Measurements from ENCODE around the gene SBK1. TPM values are rescaled to one million over a fixed set of nuclear protein-coding genes. Genes with fewer than 3 reads are reported as not detected.

SBK1 gene
- total and polyA plus RNA-seq, 2 donors, result 2.0 to 5.2 TPM

DNA sequence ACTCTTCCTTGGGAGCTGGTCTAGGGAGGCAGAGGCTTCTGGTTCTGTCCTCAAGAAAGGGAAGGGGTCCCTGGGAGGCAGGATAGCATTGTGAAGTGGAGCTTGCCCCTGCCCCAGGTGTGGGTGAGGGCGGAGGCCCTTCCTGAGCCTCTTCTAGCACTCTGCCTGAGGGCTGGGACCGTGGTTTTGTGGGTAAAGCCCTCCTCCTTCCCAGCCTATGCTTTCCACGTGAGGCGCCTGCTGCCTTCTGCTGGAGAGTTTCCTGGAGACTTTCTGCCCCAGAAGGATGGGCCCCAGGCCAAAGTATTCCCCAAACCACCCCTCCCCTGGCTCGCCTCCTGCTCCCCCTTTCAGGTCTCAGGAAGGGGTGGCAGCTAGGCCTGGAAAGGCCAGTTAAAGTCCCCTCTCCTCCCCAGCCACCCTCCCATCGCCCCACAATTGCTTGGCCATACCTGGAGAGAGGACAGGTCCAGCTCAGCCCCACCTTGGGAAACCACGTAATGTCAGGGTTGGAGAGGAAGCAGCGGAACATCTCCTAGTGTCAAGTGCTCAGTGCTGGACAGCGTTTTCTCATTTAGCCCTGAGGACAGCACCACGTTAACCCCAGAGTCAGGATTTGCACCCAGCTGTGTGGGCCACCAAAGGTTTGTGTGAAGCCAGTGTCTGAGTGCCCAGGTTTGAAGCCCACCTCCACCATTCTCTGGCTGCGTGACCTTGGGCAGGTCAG, 5.6 kb downstream of the SBK1 start:
- peak in 1 of 9 donors; percentile 63 for DNase-seq (ENCODE audit: low read depth in 6 of 9, low spot score in 9 of 9)
- WGBS, result 54% methylated on average over 11 of the region's 11 CpGs
- Histone ChIP-seq H3K4me1 (ENCODE audit: control insufficient read depth in 2 of 2, insufficient read depth in 2 of 2, low read length in 2 of 2) (peaks cover 45 to 53% of the 10 kb centered on the region in 2 donors), H3K27ac (ENCODE audit: low read depth in 1 of 2, low read length in 1 of 2) (no peak overlapping the region), H3K9me3 (ENCODE audit: control insufficient read depth in 2 of 2, insufficient read depth in 1 of 2, low read length in 1 of 2) (no peaks in the 10 kb centered on the region), H3K36me3 (ENCODE audit: control insufficient read depth in 2 of 2, insufficient read depth in 2 of 2, low read length in 1 of 2) (peaks cover 18 to 23% of the 10 kb centered on the region in 2 donors), H3K4me3 (ENCODE audit: low read length in 2 of 2) (no peak overlapping the region), H3K27me3 (ENCODE audit: control insufficient read depth in 2 of 2, insufficient read depth in 1 of 2, low read length in 1 of 2) (peaks cover 0 to 21% of the 10 kb centered on the region in 2 donors)

DNA sequence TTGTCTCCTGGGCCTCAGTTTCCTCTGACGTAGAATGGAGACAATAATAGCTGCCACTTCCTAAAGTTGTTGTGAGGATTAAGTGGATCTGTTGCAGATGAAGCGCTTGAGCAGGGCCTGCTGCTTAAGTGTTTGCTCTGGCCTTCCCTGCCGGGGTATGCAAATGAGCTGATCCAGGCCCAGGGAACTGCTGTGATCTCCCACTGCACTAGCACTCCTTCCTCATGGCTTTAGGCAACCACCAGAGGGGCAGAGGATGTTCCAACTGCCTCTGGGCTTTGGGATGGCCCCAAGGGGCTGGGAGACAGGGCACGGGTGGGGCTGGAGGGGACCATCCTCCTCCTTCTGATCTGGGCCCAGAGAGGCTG, 6.2 kb downstream of the SBK1 start:
- H3K9me3 ChIP-seq (ENCODE audit: control insufficient read depth in 2 of 2, insufficient read depth in 1 of 2, low read length in 1 of 2), result no peaks in the 10 kb centered on the region
- 93% methylated on average over 4 of the region's 4 CpGs for WGBS
- H3K27ac ChIP-seq (ENCODE audit: low read depth in 1 of 2, low read length in 1 of 2), result no peak overlapping the region
- peaks cover 45 to 50% of the 10 kb centered on the region in 2 donors for H3K4me1 ChIP-seq (ENCODE audit: control insufficient read depth in 2 of 2, insufficient read depth in 2 of 2, low read length in 2 of 2)
- no peak for DNase-seq (ENCODE audit: low read depth in 6 of 9, low spot score in 9 of 9)
- H3K27me3 ChIP-seq (ENCODE audit: control insufficient read depth in 2 of 2, insufficient read depth in 1 of 2, low read length in 1 of 2), result peaks cover 0 to 17% of the 10 kb centered on the region in 2 donors
- peaks cover 18 to 26% of the 10 kb centered on the region in 2 donors for H3K36me3 ChIP-seq (ENCODE audit: control insufficient read depth in 2 of 2, insufficient read depth in 2 of 2, low read length in 1 of 2)
- H3K4me3 ChIP-seq (ENCODE audit: low read length in 2 of 2), result no peak overlapping the region

DNA sequence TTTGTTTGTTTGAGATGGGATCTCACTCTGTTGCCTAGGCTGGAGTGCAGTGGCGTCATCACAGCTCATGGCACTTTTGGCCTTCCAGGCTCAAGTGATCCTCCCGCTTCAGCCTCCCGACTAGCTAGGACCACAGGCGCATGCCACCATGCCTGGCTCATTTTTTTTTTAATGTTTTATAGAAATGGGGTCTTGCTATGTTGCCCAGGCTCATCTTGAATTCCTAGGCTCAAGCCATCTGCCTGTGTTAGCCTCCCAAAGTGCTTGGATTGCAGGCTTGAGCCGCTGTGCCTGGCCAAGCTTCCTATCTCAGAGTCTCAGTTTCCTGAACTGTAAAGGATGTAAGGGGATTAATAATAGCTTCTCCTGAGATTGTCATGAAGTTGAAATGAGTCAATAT, 8.0 kb downstream of the SBK1 start:
- Histone ChIP-seq H3K27ac (ENCODE audit: low read depth in 1 of 2, low read length in 1 of 2) (no peak overlapping the region), H3K9me3 (ENCODE audit: control insufficient read depth in 2 of 2, insufficient read depth in 1 of 2, low read length in 1 of 2) (no peaks in the 10 kb centered on the region), H3K4me1 (ENCODE audit: control insufficient read depth in 2 of 2, insufficient read depth in 2 of 2, low read length in 2 of 2) (peaks cover 28 to 32% of the 10 kb centered on the region in 2 donors), H3K4me3 (ENCODE audit: low read length in 2 of 2) (no peak overlapping the region), H3K36me3 (ENCODE audit: control insufficient read depth in 2 of 2, insufficient read depth in 2 of 2, low read length in 1 of 2) (peaks cover 18 to 30% of the 10 kb centered on the region in 2 donors), H3K27me3 (ENCODE audit: control insufficient read depth in 2 of 2, insufficient read depth in 1 of 2, low read length in 1 of 2) (no peaks in the 10 kb centered on the region)
- WGBS, result 97% methylated on average over 5 of the region's 5 CpGs
- no peak for DNase-seq (ENCODE audit: low read depth in 6 of 9, low spot score in 9 of 9)

DNA sequence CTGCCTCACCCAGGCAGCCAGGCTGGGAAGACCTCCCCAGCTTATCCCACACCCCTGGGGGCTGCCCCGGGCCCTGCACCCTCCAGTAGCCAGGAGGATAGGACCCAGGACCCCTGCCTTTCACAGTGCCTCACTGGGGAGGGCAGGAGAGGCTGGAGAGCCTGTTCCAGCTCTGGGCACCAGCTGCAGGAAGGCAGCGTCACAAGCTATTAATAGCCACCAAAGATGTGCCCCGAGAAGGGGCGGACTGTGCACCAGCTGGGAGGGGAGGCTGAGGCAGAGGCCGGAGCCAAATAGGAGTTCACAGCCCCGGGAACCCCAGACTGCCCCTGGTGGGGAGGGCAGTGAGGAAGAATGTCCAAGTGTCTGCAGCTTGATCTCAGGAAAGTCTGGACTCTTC, 8.8 kb downstream of the SBK1 start:
- 87% methylated on average over 6 of the region's 6 CpGs for WGBS
- no peak overlapping the region for H3K27ac ChIP-seq (ENCODE audit: low read depth in 1 of 2, low read length in 1 of 2)
- H3K36me3 ChIP-seq (ENCODE audit: control insufficient read depth in 2 of 2, insufficient read depth in 2 of 2, low read length in 1 of 2), result peaks cover 18 to 30% of the 10 kb centered on the region in 2 donors
- no peak overlapping the region for H3K4me3 ChIP-seq (ENCODE audit: low read length in 2 of 2)
- no peaks in the 10 kb centered on the region for H3K9me3 ChIP-seq (ENCODE audit: control insufficient read depth in 2 of 2, insufficient read depth in 1 of 2, low read length in 1 of 2)
- no peak for DNase-seq (ENCODE audit: low read depth in 6 of 9, low spot score in 9 of 9)
- H3K4me1 ChIP-seq (ENCODE audit: control insufficient read depth in 2 of 2, insufficient read depth in 2 of 2, low read length in 2 of 2), result peaks cover 23 to 29% of the 10 kb centered on the region in 2 donors
- no peaks in the 10 kb centered on the region for H3K27me3 ChIP-seq (ENCODE audit: control insufficient read depth in 2 of 2, insufficient read depth in 1 of 2, low read length in 1 of 2)

- peaks cover 23 to 26% of the 10 kb centered on the region in 2 donors for H3K4me1 ChIP-seq (ENCODE audit: control insufficient read depth in 2 of 2, insufficient read depth in 2 of 2, low read length in 2 of 2)
- H3K4me3 ChIP-seq (ENCODE audit: low read length in 2 of 2), result no peak overlapping the region
- no peaks in the 10 kb centered on the region for H3K9me3 ChIP-seq (ENCODE audit: control insufficient read depth in 2 of 2, insufficient read depth in 1 of 2, low read length in 1 of 2)
- peaks cover 18 to 30% of the 10 kb centered on the region in 2 donors for H3K36me3 ChIP-seq (ENCODE audit: control insufficient read depth in 2 of 2, insufficient read depth in 2 of 2, low read length in 1 of 2)
- no peak overlapping the region for H3K27ac ChIP-seq (ENCODE audit: low read depth in 1 of 2, low read length in 1 of 2)
- H3K27me3 ChIP-seq (ENCODE audit: control insufficient read depth in 2 of 2, insufficient read depth in 1 of 2, low read length in 1 of 2), result no peaks in the 10 kb centered on the region
- WGBS, result over 99% methylated on average over 2 of the region's 2 CpGs
- no peak for DNase-seq (ENCODE audit: low read depth in 6 of 9, low spot score in 9 of 9)
Measured at GRCh38 chr16:28301620-28302019, 9.3 kb downstream of the SBK1 start.

DNA sequence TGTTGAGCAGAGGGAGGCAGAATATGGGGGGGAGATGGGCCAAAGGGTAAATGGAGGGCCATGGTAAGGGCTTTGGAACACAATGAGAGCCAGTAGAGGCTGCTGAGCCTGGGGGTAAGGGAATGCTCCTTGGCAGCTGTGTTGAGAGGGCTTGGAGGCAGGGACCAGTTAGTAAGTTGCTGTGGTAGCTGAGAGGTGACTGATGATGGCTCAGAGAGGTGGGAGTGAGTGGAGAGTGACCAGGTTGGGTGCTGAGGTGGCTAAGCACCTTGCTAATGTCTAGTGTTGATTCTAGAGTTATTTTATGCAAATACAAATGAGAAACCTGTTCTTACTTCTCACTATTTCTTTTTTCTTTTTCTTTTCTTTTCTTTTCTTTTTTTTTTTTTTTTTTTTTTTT, 10.8 kb downstream of the SBK1 start:
- peaks cover 10 to 13% of the 10 kb centered on the region in 2 donors for H3K4me1 ChIP-seq (ENCODE audit: control insufficient read depth in 2 of 2, insufficient read depth in 2 of 2, low read length in 2 of 2)
- H3K27ac ChIP-seq (ENCODE audit: low read depth in 1 of 2, low read length in 1 of 2), result no peak overlapping the region
- no peak overlapping the region for H3K4me3 ChIP-seq (ENCODE audit: low read length in 2 of 2)
- DNase-seq (ENCODE audit: low read depth in 6 of 9, low spot score in 9 of 9), result no peak
- peaks cover 18 to 30% of the 10 kb centered on the region in 2 donors for H3K36me3 ChIP-seq (ENCODE audit: control insufficient read depth in 2 of 2, insufficient read depth in 2 of 2, low read length in 1 of 2)
- H3K9me3 ChIP-seq (ENCODE audit: control insufficient read depth in 2 of 2, insufficient read depth in 1 of 2, low read length in 1 of 2), result no peaks in the 10 kb centered on the region
- H3K27me3 ChIP-seq (ENCODE audit: control insufficient read depth in 2 of 2, insufficient read depth in 1 of 2, low read length in 1 of 2), result no peaks in the 10 kb centered on the region

DNA sequence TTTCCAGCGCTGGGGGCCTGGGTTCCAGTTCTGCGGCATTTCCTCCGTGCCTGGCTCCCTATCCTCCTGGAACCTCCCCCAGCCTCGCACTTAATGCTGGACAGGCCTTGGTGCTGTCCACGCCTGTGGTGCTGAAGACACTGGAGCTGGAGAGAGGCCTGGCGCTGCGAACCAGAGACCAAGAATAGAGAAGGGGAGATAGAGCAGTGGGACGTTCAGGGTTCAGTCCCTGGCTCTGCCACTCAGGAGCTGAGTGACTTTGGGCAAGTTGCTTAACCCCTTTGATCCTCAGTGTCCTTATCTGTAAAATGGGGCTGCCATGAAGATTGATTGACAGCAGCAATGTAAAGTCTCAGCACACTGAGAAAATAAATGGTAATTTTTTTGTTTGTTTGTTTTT, 11.9 kb downstream of the SBK1 start:
- peaks cover 10 to 30% of the 10 kb centered on the region in 2 donors for H3K36me3 ChIP-seq (ENCODE audit: control insufficient read depth in 2 of 2, insufficient read depth in 2 of 2, low read length in 1 of 2)
- peaks cover 6 to 14% of the 10 kb centered on the region in 2 donors for H3K4me1 ChIP-seq (ENCODE audit: control insufficient read depth in 2 of 2, insufficient read depth in 2 of 2, low read length in 2 of 2)
- peak in 2 of 9 donors; percentile 35 to 46 for DNase-seq (ENCODE audit: low read depth in 6 of 9, low spot score in 9 of 9)
- no peaks in the 10 kb centered on the region for H3K27me3 ChIP-seq (ENCODE audit: control insufficient read depth in 2 of 2, insufficient read depth in 1 of 2, low read length in 1 of 2)
- no peak overlapping the region for H3K4me3 ChIP-seq (ENCODE audit: low read length in 2 of 2)
- H3K9me3 ChIP-seq (ENCODE audit: control insufficient read depth in 2 of 2, insufficient read depth in 1 of 2, low read length in 1 of 2), result no peaks in the 10 kb centered on the region
- 94% methylated on average over 8 of the region's 8 CpGs for WGBS
- no peak overlapping the region for H3K27ac ChIP-seq (ENCODE audit: low read depth in 1 of 2, low read length in 1 of 2)

GRCh38 chr16:28307936-28308335, 15.6 kb downstream of the SBK1 start:
- Histone ChIP-seq H3K36me3 (ENCODE audit: control insufficient read depth in 2 of 2, insufficient read depth in 2 of 2, low read length in 1 of 2) (peaks cover 0 to 10% of the 10 kb centered on the region in 2 donors), H3K4me1 (ENCODE audit: control insufficient read depth in 2 of 2, insufficient read depth in 2 of 2, low read length in 2 of 2) (peaks cover 30 to 49% of the 10 kb centered on the region in 2 donors), H3K4me3 (ENCODE audit: low read length in 2 of 2) (no peak overlapping the region), H3K27ac (ENCODE audit: low read depth in 1 of 2, low read length in 1 of 2) (peak overlapping the region in 1 of 2 donors; percentile 98), H3K9me3 (ENCODE audit: control insufficient read depth in 2 of 2, insufficient read depth in 1 of 2, low read length in 1 of 2) (no peaks in the 10 kb centered on the region), H3K27me3 (ENCODE audit: control insufficient read depth in 2 of 2, insufficient read depth in 1 of 2, low read length in 1 of 2) (no peaks in the 10 kb centered on the region)
- 95% methylated on average over 5 of the region's 5 CpGs for WGBS
- DNase-seq (ENCODE audit: low read depth in 6 of 9, low spot score in 9 of 9), result no peak

DNA sequence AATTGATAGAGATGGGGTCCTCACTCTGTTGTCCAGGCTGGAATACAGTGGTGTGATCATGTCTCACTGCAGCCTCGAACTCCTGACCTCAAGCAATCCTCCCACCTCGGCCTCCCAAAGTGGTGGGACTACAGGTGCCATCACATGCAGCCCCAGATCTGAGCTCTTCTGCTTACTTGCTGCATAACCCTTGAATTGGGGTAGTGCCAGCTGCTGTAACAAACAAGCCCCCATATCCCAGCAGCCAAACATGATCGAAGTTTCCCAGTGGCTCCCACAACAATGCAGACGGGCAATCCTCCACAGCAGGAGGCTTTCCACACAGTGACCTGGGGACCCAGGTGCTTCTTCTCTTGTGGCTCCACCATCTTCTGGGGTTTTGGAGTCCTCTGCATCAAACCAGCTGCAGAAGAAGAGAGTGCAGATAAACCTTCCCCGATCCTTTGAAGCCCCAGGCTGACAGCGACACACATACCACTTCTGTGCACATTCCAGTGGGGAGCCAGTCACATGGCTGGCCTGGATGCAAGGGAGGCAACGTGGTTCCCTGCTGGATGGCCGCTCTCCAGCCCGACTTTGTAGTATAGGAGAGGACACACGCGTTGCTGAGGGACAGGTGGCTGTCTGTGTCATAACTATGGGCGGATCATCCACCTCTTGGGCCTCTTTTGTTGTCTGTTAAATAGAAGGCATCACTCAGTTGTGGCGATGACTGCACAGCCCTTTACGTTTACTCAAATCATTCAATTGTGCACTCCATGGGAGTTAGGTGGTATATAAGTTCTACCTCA, 16.7 kb downstream of the SBK1 start:
- WGBS, result 53% methylated on average over 14 of the region's 14 CpGs
- peak in 6 of 9 donors; percentile 49 to 87 (median 66) for DNase-seq (ENCODE audit: low read depth in 6 of 9, low spot score in 9 of 9)
- Histone ChIP-seq H3K36me3 (ENCODE audit: control insufficient read depth in 2 of 2, insufficient read depth in 2 of 2, low read length in 1 of 2) (peaks cover 0 to 4% of the 10 kb centered on the region in 2 donors), H3K4me1 (ENCODE audit: control insufficient read depth in 2 of 2, insufficient read depth in 2 of 2, low read length in 2 of 2) (peaks cover 30 to 50% of the 10 kb centered on the region in 2 donors), H3K9me3 (ENCODE audit: control insufficient read depth in 2 of 2, insufficient read depth in 1 of 2, low read length in 1 of 2) (no peaks in the 10 kb centered on the region), H3K27me3 (ENCODE audit: control insufficient read depth in 2 of 2, insufficient read depth in 1 of 2, low read length in 1 of 2) (no peaks in the 10 kb centered on the region), H3K27ac (ENCODE audit: low read depth in 1 of 2, low read length in 1 of 2) (peak overlapping the region; percentile 88 to 98), H3K4me3 (ENCODE audit: low read length in 2 of 2) (no peak overlapping the region)
